Stimulated activated CD8-positive, alpha-beta memory T cell treated with anti-CD3 and anti-CD28 coated beads, Interleukin-12 subunit alpha, Interleukin-12 subunit beta, amount 100 ng/mL, for 24 hours (primary cell): ENCODE results near the gene SIGLEC15.
"Not testable (repeated sequence)": the region's sequence is repeated elsewhere in the genome, so short reads cannot be mapped to it uniquely, and the experiment has no call there.

ENCODE experiments used
- DNase-seq: peaks from one replicate; pipeline ENCODE4 v3.0.0-alpha.2; 2020; ENCODE audit errors: extremely low read depth

The SIGLEC15 gene

GRCh38 chr18:45820106-45820745 is 5.2 kb upstream of the SIGLEC15 start:
- DNase-seq, result no peak

DNA sequence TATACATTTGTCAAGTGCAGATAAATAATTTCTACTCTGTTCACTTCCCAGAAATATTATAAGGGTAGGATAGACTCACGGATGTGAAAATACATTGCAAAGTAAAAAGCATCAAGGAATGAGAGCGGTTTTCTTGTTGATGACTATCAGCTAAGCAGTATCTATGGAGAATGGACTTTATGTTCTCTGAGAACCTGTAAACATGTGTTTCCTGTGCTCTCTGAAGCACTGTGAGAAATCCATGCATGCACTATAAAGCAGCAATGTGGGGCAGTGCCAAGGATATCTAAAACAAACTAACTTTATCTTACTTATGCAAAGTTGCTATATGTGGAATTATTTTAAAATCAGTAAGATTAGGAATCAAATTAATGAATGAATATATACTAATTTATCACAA is 4.4 kb upstream of the SIGLEC15 start:
- no peak for DNase-seq

DNA sequence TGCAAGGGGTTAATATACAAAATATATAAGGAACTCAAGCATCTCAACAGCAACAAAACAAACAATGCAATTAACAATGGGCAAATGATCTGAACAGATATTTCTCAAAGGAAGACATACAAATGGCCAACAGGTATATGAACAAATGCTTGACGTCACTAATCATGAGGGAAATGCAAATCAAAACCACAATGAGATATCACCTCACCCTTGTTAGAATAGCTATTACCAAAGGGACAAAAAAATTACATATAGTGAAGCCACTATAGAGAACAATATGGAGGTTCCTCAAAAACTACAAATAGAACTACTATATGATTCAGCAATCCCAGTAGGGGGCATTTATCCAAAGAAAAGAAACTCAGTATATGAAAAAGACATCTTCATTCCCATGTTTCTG is 3.8 kb upstream of the SIGLEC15 start:
- no peak for DNase-seq

GRCh38 chr18:45826084-45826483 is 609 bp downstream of the SIGLEC15 start:
- no peak for DNase-seq

DNA sequence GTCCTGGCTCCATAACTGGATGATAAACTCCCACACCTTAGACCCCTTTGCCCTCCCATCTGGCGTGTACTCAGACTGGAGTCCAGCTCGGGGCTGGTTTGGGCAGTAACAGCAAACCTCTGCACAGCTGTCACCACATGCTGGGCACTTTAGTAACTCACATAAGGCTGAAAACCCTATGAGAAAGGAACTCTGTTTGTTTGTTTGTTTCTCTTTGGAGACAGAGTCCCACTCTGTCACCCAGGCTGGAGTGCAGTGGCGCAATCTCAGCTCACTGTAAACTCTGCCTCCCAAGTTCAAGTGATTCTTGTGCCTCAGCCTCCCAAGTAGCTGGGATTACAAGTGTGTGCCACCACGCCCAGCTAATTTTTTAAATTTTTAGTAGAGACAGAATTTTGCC is 1.2 kb downstream of the SIGLEC15 start:
- DNase-seq, result not testable (repeated sequence)

DNA sequence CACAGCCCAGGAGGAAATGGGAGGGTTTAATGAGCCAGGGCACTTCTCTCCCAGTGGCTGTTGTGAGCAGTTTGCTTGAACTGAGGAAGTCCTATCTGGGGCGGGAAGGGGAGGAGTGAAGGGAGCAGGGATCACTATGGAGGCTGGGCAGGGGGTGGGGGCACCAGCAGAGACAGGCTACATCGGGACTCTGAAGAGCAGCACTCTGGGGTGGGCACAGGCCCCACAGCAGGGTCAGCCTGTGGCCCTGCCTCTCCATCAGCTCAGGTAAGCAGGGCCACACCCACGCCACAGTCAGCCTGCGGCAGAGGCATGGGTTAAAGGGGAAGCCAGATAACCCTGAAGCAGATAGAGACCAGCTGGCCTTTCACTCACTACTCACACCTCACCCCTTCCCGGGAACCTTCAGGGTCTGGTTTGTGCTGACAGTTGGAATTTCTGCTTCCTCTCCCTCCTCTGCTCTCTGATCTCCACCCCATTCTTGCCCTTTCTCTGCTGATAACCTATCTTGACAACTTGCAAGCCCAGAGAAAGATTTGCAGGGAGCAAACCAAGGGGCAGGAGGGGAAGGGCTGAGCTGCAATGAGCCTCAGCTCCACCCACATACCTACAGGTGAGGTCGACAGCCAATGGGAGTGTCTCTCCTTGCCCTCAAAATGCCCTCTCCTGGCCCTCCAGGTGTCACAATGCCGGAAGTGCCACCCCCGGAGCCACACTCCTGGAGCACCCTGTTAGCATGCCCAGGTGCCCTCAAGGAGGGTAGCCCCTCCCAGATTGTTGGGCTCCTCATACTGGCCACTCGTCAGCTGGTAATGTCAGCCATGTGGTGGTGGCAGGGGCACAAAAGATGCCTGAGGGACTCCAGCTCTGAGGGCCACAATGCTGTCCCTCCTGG is 3.7 kb downstream of the SIGLEC15 start:
- DNase-seq, result no peak

DNA sequence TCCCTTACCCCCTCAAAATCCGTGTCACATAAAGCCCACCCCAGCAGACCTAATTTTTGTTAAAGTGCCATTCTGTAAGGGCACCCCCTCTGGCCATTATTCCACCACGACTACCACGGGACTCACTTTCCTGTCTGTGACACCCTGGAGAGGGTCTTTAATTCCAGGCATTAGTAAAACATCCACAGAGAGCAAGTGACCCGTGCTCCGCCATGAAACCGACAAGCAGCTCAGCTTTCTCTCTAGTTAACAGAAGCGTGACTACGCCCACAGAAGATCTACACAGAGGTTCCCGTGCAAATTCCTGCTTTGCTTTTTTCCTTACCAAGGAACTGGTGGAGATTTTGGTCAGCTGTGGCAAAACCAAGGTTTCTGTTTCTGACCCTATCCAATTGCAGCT is 4.4 kb downstream of the SIGLEC15 start:
- no peak for DNase-seq

DNA sequence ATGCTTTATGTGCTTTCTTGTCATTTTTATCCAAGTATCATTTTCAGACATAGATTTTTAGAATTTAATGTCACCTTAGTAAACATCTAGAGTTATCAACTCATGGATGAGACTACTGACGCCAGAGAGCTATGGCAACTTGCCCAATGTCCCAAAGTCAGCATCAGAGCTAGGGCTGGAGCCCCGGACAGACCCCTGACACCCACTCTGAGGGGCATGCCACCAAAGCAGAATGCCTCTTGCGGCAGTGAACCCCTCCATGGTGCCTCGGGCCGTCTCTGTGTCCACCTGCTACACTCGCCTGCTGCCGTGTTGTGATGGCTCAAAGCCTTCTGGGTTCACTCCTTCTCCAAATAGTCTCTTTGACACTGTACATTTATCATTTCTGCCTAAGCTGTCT is 5.4 kb downstream of the SIGLEC15 start:
- DNase-seq, result no peak

DNA sequence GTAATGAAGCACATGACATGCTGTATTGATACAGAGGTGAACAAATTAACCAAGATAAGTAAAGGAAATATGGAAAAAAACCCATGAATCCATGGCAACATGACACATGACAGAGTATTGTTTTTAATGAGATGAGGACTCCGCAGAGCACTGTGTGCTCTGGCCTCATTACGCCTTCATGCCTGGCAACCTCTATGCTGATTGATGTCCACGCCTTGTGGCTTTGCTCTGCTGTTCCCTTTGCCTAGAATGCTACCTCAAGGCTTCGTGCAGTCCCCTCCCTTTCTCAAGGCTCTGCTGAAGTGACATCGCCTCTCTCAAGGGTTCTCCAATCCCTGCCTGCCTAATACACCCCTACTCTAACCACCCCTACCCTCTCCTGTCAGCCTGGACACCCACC is 8.4 kb downstream of the SIGLEC15 start:
- DNase-seq, result no peak

GRCh38 chr18:45834306-45834705 is 8.8 kb downstream of the SIGLEC15 start:
- no peak for DNase-seq

- DNase-seq, result no peak
These were observed 9.7 kb downstream of the SIGLEC15 start for GRCh38 chr18:45835057-45835636.

DNA sequence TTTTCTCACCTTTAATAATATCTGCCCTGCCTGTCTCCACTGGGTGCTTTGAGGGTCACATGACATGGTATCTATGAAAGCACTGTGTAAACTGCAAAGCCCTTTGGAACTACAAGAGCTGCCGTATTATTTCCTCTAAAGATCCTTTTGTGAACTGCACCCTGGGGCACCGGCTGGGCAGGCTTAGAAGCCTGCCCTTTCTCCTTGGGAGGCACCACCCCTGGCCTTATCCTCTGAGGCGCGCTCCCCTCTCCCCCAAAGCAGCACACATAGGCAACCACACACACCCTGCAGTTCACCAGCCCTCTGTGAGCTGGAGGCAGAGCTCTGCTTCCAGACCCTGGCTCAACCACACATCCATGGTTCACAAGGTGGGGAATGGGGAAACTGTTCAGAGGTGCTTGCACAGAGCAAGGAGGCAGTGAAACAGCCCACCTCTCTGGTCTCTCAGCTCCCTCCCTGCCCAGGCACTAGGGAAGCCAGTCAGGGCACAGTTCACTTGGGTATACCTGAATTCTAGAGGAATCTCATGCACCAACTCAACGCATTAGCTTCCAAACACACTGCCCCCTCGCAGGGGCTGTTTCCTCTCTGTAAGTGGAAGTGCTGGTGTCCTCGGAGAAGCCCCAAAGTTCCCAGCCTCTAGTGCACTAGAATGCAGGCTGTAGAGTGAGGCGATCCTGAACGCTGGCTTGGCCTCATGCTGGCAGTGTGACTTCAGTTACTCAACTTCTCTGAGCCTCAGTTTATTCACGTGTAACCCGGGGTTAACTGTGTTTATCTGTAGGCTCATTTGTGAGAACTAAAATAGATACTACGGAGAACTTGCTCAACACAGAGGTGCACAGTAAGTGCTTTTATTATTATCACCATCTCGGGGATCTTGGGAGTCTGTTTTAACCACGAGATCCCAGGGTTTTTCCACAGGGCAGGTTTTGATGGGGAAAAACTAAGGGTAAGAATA is 11.0 kb downstream of the SIGLEC15 start:
- no peak for DNase-seq

DNA sequence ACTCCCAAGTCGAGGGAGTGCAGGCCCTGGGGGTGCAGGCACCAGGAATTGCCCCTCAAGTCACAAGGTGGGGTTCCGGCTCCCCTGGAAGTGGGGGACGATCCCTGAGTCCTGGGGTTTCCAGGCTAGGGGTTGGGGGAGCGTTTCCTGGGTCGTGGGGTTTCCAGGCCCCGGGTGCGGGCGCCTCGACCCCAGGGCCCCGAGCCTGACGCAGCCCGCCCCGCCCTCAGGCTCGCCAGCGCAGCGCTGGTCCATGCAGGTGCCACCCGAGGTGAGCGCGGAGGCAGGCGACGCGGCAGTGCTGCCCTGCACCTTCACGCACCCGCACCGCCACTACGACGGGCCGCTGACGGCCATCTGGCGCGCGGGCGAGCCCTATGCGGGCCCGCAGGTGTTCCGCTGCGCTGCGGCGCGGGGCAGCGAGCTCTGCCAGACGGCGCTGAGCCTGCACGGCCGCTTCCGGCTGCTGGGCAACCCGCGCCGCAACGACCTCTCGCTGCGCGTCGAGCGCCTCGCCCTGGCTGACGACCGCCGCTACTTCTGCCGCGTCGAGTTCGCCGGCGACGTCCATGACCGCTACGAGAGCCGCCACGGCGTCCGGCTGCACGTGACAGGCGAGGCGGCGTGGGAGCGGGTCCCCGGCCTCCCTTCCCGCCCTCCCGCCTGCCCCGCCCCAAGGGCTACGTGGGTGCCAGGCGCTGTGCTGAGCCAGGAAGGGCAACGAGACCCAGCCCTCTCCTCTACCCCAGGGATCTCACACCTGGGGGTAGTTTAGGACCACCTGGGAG is 12.0 kb downstream of the SIGLEC15 start:
- DNase-seq, result no peak

DNA sequence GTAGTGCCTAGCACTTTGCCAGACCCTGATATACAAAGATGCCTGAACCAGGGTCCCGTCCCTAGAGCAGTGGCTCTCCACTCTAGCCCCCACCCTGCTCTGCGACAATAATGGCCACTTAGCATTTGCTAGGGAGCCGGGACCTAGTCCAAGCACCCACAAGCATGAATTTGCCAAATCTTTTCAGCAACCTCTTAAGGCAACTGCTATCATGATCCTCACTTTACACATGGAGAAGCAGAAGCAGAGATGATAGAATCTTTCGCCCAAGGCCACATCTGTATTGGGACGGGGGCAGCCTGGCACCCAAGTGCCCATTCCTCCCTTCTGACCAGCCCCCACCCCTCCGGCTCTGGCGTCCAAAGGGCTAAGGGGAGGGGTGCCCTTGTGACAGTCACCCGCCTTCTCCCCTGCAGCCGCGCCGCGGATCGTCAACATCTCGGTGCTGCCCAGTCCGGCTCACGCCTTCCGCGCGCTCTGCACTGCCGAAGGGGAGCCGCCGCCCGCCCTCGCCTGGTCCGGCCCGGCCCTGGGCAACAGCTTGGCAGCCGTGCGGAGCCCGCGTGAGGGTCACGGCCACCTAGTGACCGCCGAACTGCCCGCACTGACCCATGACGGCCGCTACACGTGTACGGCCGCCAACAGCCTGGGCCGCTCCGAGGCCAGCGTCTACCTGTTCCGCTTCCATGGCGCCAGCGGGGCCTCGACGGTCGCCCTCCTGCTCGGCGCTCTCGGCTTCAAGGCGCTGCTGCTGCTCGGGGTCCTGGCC is 13.0 kb downstream of the SIGLEC15 start:
- no peak for DNase-seq

GRCh38 chr18:45839414-45840395 is 14.2 kb downstream of the SIGLEC15 start:
- no peak for DNase-seq

DNA sequence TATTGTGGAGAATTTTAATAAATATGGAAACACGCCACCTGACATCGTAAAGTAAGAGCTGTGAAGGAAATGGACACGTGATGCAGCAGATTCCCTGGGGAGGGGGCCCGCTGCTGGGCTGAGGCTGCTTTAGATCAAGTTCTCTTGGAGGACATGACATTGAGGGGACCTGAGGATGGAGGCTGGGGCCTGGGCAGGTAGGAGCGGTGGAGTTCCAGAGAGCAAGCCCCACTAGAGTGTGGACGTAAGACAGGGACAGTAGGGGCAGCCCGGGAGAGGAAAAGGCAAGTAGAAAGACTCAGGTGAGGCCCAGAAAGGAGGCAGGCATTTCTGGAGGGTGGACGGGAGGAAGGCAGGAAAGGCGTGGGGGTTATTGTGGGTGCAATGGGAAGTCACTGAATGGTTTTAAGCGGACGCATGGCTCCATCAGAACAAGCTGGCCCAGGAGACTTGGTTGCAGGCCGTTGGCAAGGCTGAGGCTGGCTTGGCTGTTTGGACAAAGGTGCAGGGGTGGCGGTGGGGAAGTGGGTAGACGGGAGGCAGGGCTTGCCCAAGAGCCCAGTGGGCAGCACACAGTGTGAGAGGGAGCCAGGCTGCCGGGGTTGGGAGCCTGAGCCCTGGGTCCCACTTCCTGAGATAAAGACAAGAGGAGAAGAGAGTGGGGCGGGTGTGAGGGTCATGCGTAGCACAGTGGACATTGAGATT is 15.7 kb downstream of the SIGLEC15 start:
- DNase-seq, result no peak

- no peak for DNase-seq
These were observed 16.4 kb downstream of the SIGLEC15 start for GRCh38 chr18:45841765-45842442.

DNA sequence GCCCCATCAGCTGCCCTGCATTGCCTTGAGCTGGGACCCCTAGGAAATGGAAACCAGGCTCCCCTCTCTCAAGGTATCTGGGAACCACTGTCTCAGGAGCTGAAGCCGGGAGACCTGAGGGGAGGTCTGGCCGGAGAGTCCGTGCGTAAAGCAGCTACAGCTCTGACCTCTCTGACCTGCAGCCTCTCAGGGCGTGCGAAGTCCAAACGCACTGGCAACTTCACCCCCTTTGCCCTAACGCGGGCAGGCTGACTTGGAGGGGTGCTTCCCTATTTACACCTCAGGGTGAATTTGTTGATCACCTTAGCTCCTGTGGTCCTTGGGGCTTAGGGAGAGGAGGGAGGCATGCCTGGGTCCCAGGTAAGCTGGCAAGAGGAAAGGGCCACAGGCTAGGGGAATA is 17.5 kb downstream of the SIGLEC15 start:
- no peak for DNase-seq
